UCSD-AML1 (cell line): Measurements from ENCODE around the gene CLDN6.
A peak's percentile ranks its signal among the peaks of the same experiment; 100 is the strongest.

Experiments
- DNase-seq: peaks from one replicate; lab custom pipeline; 2025; ENCODE audit not compliant: unreplicated experiment; lab: John Stamatoyannopoulos, UW

CLDN6 gene

GRCh38 chr16:3013998-3014690, 3.8 kb downstream of the CLDN6 start:
- no peak for DNase-seq

DNA sequence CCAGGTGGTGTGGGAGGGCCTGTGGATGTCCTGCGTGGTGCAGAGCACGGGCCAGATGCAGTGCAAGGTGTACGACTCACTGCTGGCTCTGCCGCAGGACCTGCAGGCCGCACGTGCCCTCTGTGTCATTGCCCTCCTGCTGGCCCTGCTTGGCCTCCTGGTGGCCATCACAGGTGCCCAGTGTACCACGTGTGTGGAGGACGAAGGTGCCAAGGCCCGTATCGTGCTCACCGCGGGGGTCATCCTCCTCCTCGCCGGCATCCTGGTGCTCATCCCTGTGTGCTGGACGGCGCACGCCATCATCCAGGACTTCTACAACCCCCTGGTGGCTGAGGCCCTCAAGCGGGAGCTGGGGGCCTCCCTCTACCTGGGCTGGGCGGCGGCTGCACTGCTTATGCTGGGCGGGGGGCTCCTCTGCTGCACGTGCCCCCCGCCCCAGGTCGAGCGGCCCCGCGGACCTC, 4.5 kb downstream of the CLDN6 start:
- DNase-seq, result no peak

DNA sequence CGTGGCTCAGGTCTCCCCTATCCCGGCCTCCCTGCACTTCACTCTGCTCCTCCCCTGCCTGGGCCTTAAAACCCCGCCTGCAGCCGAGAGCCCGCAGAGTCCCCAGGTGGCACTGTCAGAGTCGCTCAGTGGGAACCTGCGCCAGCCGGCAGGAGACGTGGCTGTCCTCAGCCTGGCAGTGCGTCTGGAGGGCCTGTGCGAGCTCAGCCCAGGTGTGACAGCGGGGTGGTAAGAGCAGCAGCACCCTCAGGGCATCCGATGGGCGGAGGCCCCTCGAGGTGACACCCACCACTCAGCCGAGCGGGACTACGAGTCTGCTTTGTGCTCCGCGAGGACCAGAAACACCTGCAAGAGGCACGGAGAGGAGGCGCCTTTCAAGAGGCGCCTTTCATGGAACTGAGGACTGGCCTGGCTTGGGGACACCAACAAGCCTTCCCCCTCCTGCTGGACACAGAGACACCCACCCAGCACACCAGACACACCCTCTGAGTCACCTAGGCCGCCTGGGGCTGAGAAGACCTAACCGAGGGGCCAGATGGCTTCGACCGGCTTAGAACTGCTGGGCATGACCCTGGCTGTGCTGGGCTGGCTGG, 5.1 kb downstream of the CLDN6 start, which contains the start of gene CLDN9:
TSS of gene CLDN9 (plus strand) at position 96 of the 593 bp plus-strand sequence. CDS start at position 536, 440 bp downstream.
- no peak for DNase-seq

GRCh38 chr16:3012246-3012645, 5.7 kb downstream of the CLDN6 start:
- DNase-seq, result no peak

GRCh38 chr16:3010510-3010909, 7.5 kb downstream of the CLDN6 start:
- no peak for DNase-seq

- DNase-seq, result no peak
Measured at GRCh38 chr16:3009568-3010390, 8.2 kb downstream of the CLDN6 start.

DNA sequence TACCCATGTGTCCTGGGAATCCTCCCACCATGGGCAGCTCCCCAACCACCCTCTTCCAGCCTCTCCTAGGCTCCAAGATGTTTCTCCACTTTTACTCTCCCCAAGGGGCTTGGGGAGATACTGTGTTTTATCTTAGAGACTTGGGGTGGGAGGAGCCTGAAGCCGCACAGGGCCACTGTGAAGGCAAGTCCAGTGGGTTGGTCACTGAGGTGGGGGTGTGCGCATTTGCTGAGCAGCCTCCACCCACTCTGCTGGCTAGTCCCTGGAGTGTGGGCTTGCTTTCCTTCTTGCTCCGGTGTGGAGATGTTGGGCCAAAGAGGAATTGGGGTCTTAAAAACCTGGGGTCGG, 9.3 kb downstream of the CLDN6 start:
- DNase-seq, result no peak

DNA sequence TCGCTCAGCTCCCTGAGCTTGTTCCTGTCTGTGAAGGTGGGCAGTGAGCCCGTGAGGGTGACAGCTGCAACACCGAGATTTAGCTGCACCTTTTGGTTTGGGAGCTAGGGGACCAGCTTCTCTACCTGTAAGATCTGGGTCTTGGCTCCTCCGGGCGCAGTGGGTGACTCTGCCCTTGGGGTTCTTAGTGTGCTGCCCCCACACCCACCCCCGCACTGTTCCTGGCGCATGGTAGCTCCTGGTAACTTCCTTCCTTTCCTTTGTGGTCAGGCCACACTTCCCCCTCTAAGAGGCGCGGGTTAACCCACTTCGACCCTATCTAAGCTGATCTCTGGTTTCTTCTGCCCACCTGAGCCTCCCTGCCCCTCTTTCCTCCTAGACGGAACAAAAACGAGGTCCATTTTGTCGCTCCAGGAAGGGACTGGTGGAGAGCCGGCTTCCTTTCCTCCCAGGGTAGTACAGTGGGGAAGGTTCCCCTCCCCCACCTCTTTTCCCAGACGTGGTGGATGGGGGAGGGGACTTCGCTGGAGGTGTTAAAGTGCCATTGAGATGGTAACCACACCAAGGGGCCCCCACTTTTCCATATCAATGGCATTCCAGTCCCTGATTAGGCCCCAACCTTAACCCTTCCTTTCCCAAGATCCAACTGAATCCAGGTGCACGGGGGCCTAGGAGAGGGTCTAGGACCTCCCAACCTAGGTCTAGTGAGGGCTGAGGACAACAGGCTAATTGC, 9.9 kb downstream of the CLDN6 start:
- DNase-seq, result peak; percentile 82

DNA sequence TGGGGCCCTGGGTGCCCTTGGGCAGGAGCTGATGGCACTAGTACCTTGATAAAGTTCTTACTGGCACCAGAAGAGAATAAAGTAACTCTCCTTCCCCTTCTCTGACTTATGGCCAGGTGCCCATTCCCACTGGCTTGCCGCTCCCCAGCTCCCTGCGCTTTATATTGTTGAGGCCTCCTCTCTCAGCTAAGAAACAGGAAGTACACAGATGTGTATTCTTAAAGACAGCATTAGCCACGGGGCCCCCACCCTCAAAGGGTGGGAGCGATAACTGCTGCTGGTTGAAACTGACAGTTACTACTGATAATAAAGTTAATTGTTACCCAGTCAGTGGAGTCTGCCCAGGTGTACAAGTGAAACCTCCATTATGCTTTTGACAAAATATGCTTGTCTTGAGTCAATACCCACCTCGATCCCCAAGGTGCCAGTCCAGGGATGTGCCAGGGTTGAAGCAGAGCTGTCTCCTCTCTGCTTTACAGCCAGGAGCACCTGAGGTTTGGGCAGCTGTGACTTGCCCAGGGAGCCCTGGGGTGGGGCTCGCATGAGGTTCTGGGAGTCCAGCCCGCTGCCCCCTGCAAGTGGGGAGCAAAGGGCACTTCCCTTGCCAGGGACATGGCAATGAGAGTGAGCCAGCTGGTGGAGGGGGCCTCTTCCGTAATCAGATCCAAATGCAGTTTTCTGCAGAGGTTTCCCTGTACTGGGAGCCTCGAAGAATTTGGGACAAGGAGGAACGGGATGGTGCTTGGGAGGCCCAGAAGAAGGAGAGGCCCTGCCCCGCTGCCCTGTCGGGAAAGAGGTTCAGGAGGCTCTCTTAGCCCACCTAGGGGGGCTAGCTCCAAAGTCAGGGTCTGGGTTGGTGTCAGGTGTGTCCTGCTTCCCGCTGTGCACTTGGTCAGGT, 10.7 kb downstream of the CLDN6 start:
- DNase-seq, result peak; percentile 51

- peak; percentile 52 for DNase-seq
Measured at GRCh38 chr16:3004781-3005284, 13.2 kb downstream of the CLDN6 start.

DNA sequence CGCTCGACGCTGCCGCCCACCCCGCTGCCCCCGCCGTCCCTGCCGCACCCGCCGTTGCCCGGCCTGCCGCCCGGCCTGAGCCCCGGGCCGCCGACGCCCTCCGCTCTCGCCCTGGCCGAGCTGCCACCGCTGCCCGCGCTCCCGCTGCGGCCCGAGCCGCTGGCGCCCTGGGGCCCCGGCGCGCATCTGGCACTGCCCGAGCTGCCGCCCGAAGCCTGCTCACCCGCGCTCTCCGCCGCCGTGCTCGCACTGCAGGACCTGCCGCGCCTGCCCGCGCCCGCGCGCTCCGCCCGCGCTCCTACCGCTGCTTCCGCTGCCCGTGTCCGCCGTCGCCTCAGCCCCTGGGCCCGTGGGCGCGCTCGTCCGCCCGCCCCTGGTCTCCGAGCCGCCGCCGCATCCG, 13.7 kb downstream of the CLDN6 start:
- peak; percentile 46 for DNase-seq

GRCh38 chr16:3003582-3004270, 14.3 kb downstream of the CLDN6 start:
- peak; percentile 99 for DNase-seq

DNA sequence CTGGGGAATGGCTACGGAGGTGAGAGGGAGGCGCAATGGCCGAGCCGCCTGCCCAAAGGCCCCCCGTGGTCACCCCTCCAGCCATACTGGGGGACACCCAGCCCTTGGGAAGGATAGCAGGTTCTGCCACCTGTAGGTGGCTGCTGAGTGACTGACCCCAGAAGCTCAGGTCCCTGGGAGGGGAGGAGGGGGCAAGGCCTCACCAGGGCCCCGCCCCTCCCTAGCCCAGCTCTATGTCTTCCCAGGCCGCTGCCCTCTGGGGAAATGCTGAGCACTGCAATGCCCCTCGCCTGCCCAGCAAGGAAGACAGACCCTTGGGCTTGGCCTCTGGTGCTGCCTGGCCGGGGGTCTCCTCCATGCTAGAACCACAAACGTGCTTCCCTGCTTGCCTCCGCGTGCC, 16.7 kb downstream of the CLDN6 start:
- no peak for DNase-seq

DNA sequence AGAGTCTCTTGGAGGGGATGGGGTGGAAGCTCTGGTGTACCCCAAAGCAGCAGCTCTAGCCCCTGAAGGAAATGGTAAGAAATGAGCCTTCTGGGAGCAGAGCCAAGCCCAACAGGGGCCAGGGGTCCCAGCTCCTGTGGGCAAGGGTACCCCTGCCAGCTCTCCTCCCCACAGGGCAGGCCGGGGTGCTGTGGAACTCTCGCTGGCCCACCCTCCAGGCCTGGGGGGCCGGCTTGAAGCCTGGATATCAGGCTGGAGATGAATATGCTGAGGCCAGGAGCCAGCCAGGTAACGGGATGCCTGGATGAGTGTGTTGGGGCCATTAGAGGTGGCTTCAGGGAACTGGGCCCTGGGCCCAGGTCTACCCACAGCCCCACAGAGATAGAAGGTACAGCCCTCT, 17.4 kb downstream of the CLDN6 start:
- DNase-seq, result no peak

- DNase-seq, result no peak
Measured at GRCh38 chr16:2999929-3000328, 18.1 kb downstream of the CLDN6 start.

GRCh38 chr16:2996298-2996697, 21.7 kb downstream of the CLDN6 start:
- no peak for DNase-seq

DNA sequence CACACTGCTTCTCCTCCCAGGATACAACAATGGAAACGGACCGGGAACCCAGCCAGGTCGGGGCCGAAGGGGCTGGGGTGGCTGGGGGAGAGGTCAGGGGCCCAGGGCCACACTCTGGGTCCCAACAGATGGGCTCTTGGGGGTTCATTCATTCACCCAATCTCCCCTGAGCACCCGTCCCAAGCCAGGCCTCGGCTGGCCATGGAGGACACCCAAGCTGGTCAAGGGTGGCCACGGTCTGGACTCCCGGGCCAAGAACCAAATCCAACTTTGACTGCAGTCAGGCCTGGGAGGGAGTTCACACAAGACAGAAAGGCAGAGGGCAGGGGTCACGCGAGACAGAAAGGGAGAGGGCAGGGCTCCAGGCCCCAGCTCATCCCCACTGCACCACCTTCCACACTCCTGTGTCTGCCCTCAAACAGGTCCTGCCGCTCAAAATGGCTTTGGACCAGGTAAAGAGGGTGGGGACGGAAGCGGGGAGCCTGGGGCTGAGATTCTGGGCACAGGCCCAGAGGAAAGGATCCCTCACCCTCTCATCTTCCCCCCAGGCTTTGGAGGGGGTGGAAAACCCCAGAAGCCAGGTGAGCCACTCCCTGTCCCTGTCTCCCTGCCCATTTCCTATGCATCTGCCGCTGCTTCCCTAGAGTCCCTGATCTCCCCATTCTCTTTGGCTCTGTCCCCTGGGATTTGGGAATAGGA, 25.5 kb downstream of the CLDN6 start:
- DNase-seq, result no peak

GRCh38 chr16:2991566-2992261, 26.3 kb downstream of the CLDN6 start:
- no peak for DNase-seq
